Measurements from ENCODE around the gene FCGR1A.
"Not testable (repeated sequence)": the region's sequence is repeated elsewhere in the genome, so short reads cannot be mapped to it uniquely, and the experiment has no call there.

GRCh38 chr1:149826555-149826954 is 44.1 kb downstream of the FCGR1A start:
- not testable (repeated sequence) for TF ChIP-seq CTCF, POLR2A, POLR2AphosphoS5 (IDR thresholded peaks at IDR 0.05)

Measured in breast epithelium (tissue), 3 donors.